Measurements from ENCODE around the gene RAB6B. TPM values are rescaled to one million over a fixed set of nuclear protein-coding genes. Genes with fewer than 3 reads are reported as not detected.

The RAB6B gene
- polyA plus RNA-seq, 6 donors from 2014 or later = 0.15 to 0.74 (median 0.24) TPM; not detected in 1

GRCh38 chr3:133863911-133864310 lies 31.8 kb downstream of the RAB6B start:
- H3K27me3 Mint-ChIP-seq = peaks cover 0 to 5% (median 4%) of the 10 kb centered on the region in 3 donors
- no peak for ATAC-seq (ENCODE audit: low read depth in 2 of 2)
- no peaks in the 10 kb centered on the region for H3K9me3 Mint-ChIP-seq

DNA sequence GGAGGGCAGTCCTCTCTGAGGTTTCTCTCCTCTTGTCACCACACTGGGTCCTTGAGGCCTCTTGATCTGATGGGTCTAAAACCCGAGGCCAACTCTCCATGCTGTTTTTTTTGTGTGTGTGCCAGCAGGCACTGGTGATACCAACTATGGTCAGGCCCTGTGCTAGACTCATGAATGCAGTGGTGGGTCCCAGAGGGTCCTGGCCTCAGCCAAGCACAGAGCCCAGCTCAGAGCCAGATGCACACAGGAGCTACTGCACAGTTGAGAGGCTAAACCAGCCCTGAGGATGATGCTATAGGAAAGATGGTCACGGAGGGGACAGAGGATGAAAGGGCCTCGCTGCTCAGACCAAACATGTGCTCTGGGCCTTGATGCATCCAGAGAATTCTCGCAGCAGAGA lies 33.5 kb downstream of the RAB6B start:
- Mint-ChIP-seq H3K27ac (no peak overlapping the region), H3K4me1 (no peaks in the 10 kb centered on the region), H3K9me3 (no peaks in the 10 kb centered on the region), H3K36me3 (no peaks in the 10 kb centered on the region), H3K27me3 (no peaks in the 10 kb centered on the region), H3K4me3 (no peak overlapping the region)
- no peak for DNase-seq
- no peak for ATAC-seq (ENCODE audit: low read depth in 2 of 2)

More at GRCh38 chr3:133863911-133864310, 31.8 kb downstream of the RAB6B start:
- Mint-ChIP-seq H3K27ac (peak overlapping the region in 2 of 6 donors; percentile 5 to 33), H3K36me3 (no peaks in the 10 kb centered on the region), H3K4me1 (peaks cover 0 to 3% (median 0%) of the 10 kb centered on the region in 3 donors), H3K4me3 (no peak overlapping the region)
- no peak for DNase-seq

DNA sequence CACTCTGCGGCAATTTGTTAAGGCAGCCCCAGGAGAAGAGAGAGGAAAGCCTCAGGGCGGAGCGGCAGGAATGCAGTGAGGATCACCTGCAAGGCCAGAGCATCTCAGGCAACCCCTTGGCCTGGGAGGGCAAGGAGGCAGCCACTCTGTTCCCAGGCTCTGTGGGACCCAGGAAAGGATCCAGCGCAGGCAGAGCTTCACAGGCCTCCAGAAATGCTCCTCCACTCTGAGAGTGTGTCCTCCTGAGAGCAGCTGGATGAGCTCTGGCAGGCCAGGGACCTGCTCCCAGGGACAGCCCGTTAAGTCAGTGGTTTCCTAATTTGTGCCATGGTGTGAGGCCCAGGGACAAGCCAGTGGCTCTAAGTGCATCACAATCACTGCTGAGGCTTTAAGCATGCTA lies 35.2 kb downstream of the RAB6B start:
- no peak overlapping the region for H3K4me3 Mint-ChIP-seq
- H3K4me1 Mint-ChIP-seq = no peaks in the 10 kb centered on the region
- no peak overlapping the region for H3K27ac Mint-ChIP-seq
- no peaks in the 10 kb centered on the region for H3K36me3 Mint-ChIP-seq
- ATAC-seq (ENCODE audit: low read depth in 2 of 2) (no peak), DNase-seq (no peak)
- no peaks in the 10 kb centered on the region for H3K27me3 Mint-ChIP-seq
- H3K9me3 Mint-ChIP-seq = no peaks in the 10 kb centered on the region

GRCh38 chr3:133859381-133860234 lies 36.1 kb downstream of the RAB6B start:
- no peaks in the 10 kb centered on the region for H3K4me1 Mint-ChIP-seq
- ATAC-seq (ENCODE audit: low read depth in 2 of 2) = no peak

DNA sequence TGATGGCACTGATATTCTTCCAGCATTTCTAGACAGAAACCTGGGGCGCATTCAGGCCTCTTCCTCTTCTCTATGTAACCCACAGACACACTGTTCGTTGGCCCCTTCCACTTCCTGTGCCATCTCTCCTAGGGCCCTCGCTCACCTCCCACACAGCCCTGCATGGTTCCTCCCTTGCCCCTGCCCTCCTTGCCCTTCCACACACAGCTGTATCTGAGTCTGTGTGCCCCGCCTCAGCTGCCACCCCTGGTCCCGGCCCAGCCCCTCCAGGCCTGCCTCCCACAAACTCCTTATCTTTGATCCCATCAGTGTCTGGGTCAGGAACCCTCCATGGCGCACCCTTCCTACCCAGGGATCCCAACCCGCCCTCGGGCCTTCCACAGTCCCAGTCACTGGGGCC lies 37.9 kb downstream of the RAB6B start:
- Mint-ChIP-seq H3K27me3 (no peaks in the 10 kb centered on the region), H3K9me3 (no peaks in the 10 kb centered on the region), H3K4me1 (no peaks in the 10 kb centered on the region), H3K4me3 (no peak overlapping the region), H3K36me3 (no peaks in the 10 kb centered on the region), H3K27ac (peak overlapping the region in 1 of 6 donors; percentile 36)
- no peak for DNase-seq
- no peak for ATAC-seq (ENCODE audit: low read depth in 2 of 2)

More at GRCh38 chr3:133859381-133860234, 36.1 kb downstream of the RAB6B start:
- DNase-seq = no peak
- no peak overlapping the region for H3K27ac Mint-ChIP-seq
- no peak overlapping the region for H3K4me3 Mint-ChIP-seq
- H3K36me3 Mint-ChIP-seq = no peaks in the 10 kb centered on the region
- H3K27me3 Mint-ChIP-seq = no peaks in the 10 kb centered on the region
- no peaks in the 10 kb centered on the region for H3K9me3 Mint-ChIP-seq

- ATAC-seq (ENCODE audit: low read depth in 2 of 2) (no peak), DNase-seq (no peak)
- H3K9me3 Mint-ChIP-seq = no peaks in the 10 kb centered on the region
- peak overlapping the region in 1 of 6 donors; percentile 16 for H3K27ac Mint-ChIP-seq
- peak overlapping the region in 1 of 8 donors; percentile 56 for H3K4me3 Mint-ChIP-seq
- no peaks in the 10 kb centered on the region for H3K4me1 Mint-ChIP-seq
- no peaks in the 10 kb centered on the region for H3K36me3 Mint-ChIP-seq
- H3K27me3 Mint-ChIP-seq = no peaks in the 10 kb centered on the region
Observed at GRCh38 chr3:133856316-133856715, 39.4 kb downstream of the RAB6B start.

DNA sequence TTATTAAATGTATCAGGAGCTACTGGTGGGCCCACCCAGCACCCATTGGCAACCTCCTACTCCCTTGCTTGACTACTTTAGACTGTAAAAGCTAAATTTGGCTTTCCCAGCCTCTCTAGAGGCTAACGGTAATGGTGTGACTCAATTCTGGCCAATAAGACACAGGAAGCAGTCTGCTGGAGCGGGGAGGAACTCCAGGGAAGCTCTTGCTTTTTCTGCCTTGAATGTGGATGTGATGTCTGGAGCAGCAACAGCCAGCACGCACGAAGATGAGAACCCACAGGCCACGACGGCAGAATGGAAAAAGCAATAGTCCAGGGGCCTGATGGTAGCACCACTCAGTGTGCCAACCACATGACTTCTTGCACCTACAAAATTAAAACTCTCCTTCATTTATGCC lies 39.9 kb downstream of the RAB6B start:
- Mint-ChIP-seq H3K4me3 (no peak overlapping the region), H3K36me3 (no peaks in the 10 kb centered on the region), H3K27me3 (no peaks in the 10 kb centered on the region), H3K4me1 (no peaks in the 10 kb centered on the region), H3K9me3 (no peaks in the 10 kb centered on the region), H3K27ac (peak overlapping the region in 1 of 6 donors; percentile 19)
- DNase-seq (no peak), ATAC-seq (ENCODE audit: low read depth in 2 of 2) (no peak)

- DNase-seq (no peak), ATAC-seq (ENCODE audit: low read depth in 2 of 2) (no peak)
- Mint-ChIP-seq H3K9me3 (peaks cover 0 to 8% (median 1%) of the 10 kb centered on the region in 7 donors), H3K36me3 (no peaks in the 10 kb centered on the region), H3K27ac (no peak overlapping the region), H3K4me3 (no peak overlapping the region), H3K4me1 (no peaks in the 10 kb centered on the region), H3K27me3 (no peaks in the 10 kb centered on the region)
Observed at GRCh38 chr3:133855002-133855370, 40.7 kb downstream of the RAB6B start.

- DNase-seq = no peak
- H3K27ac Mint-ChIP-seq = no peak overlapping the region
- ATAC-seq (ENCODE audit: low read depth in 2 of 2) = no peak
- no peaks in the 10 kb centered on the region for H3K27me3 Mint-ChIP-seq
- no peak overlapping the region for H3K4me3 Mint-ChIP-seq
- H3K9me3 Mint-ChIP-seq = peaks cover 0 to 9% (median 1%) of the 10 kb centered on the region in 7 donors
- H3K4me1 Mint-ChIP-seq = no peaks in the 10 kb centered on the region
- no peaks in the 10 kb centered on the region for H3K36me3 Mint-ChIP-seq
Observed at GRCh38 chr3:133854264-133855001, 41.2 kb downstream of the RAB6B start.

DNA sequence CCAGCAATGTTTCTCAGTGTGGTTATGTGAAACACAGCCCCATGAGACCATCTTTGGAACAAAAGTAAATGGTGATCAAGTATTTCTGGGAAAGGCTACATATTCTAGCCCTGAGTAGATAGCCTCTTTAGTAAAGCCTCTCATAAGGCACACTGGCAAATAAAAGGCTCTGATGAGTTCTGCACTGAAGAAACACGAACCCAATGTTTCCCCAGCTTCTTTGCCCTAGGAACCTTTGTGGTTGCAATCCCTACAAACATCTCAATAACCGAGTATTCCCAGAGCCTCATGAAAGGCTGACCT lies 41.8 kb downstream of the RAB6B start:
- Mint-ChIP-seq H3K27me3 (no peaks in the 10 kb centered on the region), H3K4me3 (no peak overlapping the region), H3K36me3 (no peaks in the 10 kb centered on the region), H3K27ac (no peak overlapping the region), H3K4me1 (no peaks in the 10 kb centered on the region), H3K9me3 (peaks cover 0 to 9% (median 1%) of the 10 kb centered on the region in 7 donors)
- ATAC-seq (ENCODE audit: low read depth in 2 of 2) (no peak), DNase-seq (no peak)

DNA sequence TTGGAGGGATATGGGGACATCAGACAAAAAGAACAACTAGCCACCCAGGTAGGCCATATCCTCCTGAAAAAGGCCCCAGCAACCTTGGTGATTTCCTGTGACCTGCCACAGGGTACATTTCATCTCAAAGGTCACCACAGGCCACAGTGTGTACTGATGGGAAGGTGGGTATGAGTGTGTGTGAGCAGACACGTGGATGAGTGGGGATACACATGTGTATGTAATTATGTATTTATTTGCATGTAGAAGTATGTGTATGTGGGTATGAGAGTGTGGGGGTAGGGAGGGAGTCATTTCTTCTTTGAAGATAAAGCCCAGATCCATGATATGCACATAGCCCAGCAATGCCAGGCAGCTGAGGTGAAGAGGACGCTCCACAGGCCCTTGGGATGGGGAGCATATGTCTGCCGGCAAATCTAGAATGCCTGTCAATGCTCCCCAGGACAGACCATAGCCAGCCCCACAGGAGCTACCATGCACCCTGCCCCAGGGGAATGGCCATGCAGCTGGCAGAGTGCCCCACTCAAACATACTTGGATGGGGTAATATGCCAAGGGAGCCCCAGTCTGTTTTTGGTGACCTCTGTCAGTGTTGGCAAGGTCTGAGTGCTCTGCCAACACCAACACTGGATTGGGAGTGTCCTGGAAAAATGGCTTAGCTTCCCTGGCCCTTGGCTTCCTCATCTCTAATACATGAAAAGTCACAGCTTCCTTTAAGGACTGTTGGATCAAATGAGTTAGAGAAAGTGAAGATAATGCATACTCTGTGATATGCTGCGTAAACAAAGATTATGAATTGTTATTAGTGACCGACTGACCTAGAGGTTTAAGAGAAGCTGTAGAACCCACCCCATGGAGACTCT lies 42.4 kb downstream of the RAB6B start:
- no peak overlapping the region for H3K27ac Mint-ChIP-seq
- no peaks in the 10 kb centered on the region for H3K4me1 Mint-ChIP-seq
- ATAC-seq (ENCODE audit: low read depth in 2 of 2) (no peak), DNase-seq (no peak)
- H3K27me3 Mint-ChIP-seq = peaks cover 0 to 1% (median under 1%) of the 10 kb centered on the region in 3 donors
- H3K36me3 Mint-ChIP-seq = no peaks in the 10 kb centered on the region
- H3K9me3 Mint-ChIP-seq = peaks cover 0 to 9% (median 1%) of the 10 kb centered on the region in 7 donors
- no peak overlapping the region for H3K4me3 Mint-ChIP-seq

GRCh38 chr3:133851931-133852330 lies 43.8 kb downstream of the RAB6B start:
- Mint-ChIP-seq H3K4me3 (no peak overlapping the region), H3K27ac (no peak overlapping the region), H3K4me1 (no peaks in the 10 kb centered on the region), H3K27me3 (peaks cover 4 to 14% (median 10%) of the 10 kb centered on the region in 3 donors), H3K36me3 (no peaks in the 10 kb centered on the region), H3K9me3 (peaks cover 0 to 9% (median 1%) of the 10 kb centered on the region in 7 donors)
- DNase-seq (no peak), ATAC-seq (ENCODE audit: low read depth in 2 of 2) (no peak)

- Mint-ChIP-seq H3K4me3 (no peak overlapping the region), H3K36me3 (no peaks in the 10 kb centered on the region), H3K27me3 (peaks cover 4 to 14% (median 10%) of the 10 kb centered on the region in 3 donors), H3K9me3 (peaks cover 0 to 9% (median 1%) of the 10 kb centered on the region in 7 donors), H3K27ac (no peak overlapping the region), H3K4me1 (no peaks in the 10 kb centered on the region)
- no peak for DNase-seq
- no peak for ATAC-seq (ENCODE audit: low read depth in 2 of 2)
Observed at GRCh38 chr3:133851266-133851906, 44.3 kb downstream of the RAB6B start.

Data from naive B cell (primary cell).